Endothelial cell of hepatic sinusoid (primary cell): Measurements from ENCODE around the gene TLR8.
"Not testable (repeated sequence)": the region's sequence is repeated elsewhere in the genome, so short reads cannot be mapped to it uniquely, and the experiment has no call there.

Source experiments
- in situ Hi-C: cut with HindIII; loops from 2 replicates; pipeline ENCODE4 v1.10.0; 2017; ENCODE audit warnings: low sequenced_read_pairs

Gene TLR8

GRCh38 chrX:12896935-12897334 is 9.5 kb upstream of the TLR8 start:
- in situ Hi-C loops, result no loop called here

- in situ Hi-C loops, result no loop called here
Measured at GRCh38 chrX:12898073-12898472, 8.3 kb upstream of the TLR8 start.

- in situ Hi-C loops, result no loop called here
Measured at GRCh38 chrX:12899506-12899905, 6.9 kb upstream of the TLR8 start.

GRCh38 chrX:12901486-12901885 is 4.9 kb upstream of the TLR8 start:
- in situ Hi-C loops, result no loop called here

- in situ Hi-C loops, result no loop called here
Measured at GRCh38 chrX:12903646-12904045, 2.8 kb upstream of the TLR8 start.

GRCh38 chrX:12910423-12911121 is 4.2 kb downstream of the TLR8 start:
- in situ Hi-C loops, result no loop called here

- in situ Hi-C loops, result no loop called here
Measured at GRCh38 chrX:12911122-12911470, 4.7 kb downstream of the TLR8 start.

GRCh38 chrX:12912791-12913482 is 6.5 kb downstream of the TLR8 start:
- in situ Hi-C loops, result no loop called here

- in situ Hi-C loops, result no loop called here
Measured at GRCh38 chrX:12917753-12918152, 11.3 kb downstream of the TLR8 start.

- in situ Hi-C loops, result no loop called here
Measured at GRCh38 chrX:12919051-12919450, 12.6 kb downstream of the TLR8 start.

GRCh38 chrX:12919620-12920019 is 13.2 kb downstream of the TLR8 start:
- in situ Hi-C loops, result loop anchor here (5.0 kb wide), 1 partner anchor 107 kb away; no protein-coding TSS in a partner anchor

- in situ Hi-C loops, result loop anchor here (5.0 kb wide), 1 partner anchor 109 kb away; no protein-coding TSS in a partner anchor
Measured at GRCh38 chrX:12920990-12921389, 14.6 kb downstream of the TLR8 start.

- in situ Hi-C loops, result loop anchor here (5.0 kb wide), 1 partner anchor 110 kb away; no protein-coding TSS in a partner anchor
Measured at GRCh38 chrX:12921886-12922598, 15.6 kb downstream of the TLR8 start.

- in situ Hi-C loops, result loop anchor here (5.0 kb wide), 1 partner anchor 110 kb away; no protein-coding TSS in a partner anchor
Measured at GRCh38 chrX:12922599-12922919, 16.1 kb downstream of the TLR8 start.

- in situ Hi-C loops, result no loop called here
Measured at GRCh38 chrX:12929701-12930100, 23.3 kb downstream of the TLR8 start.

GRCh38 chrX:12930150-12930549 is 23.7 kb downstream of the TLR8 start:
- in situ Hi-C loops, result no loop called here

GRCh38 chrX:12932244-12932643 is 25.8 kb downstream of the TLR8 start:
- in situ Hi-C loops, result no loop called here

GRCh38 chrX:12934850-12935249 is 28.4 kb downstream of the TLR8 start:
- in situ Hi-C loops, result no loop called here

GRCh38 chrX:12936947-12937346 is 30.5 kb downstream of the TLR8 start:
- in situ Hi-C loops, result no loop called here

GRCh38 chrX:12940471-12940870 is 34.1 kb downstream of the TLR8 start:
- in situ Hi-C loops, result not testable (repeated sequence)

- in situ Hi-C loops, result not testable (repeated sequence)
Measured at GRCh38 chrX:12943592-12943991, 37.2 kb downstream of the TLR8 start.

GRCh38 chrX:12944452-12944851 is 38.0 kb downstream of the TLR8 start:
- in situ Hi-C loops, result not testable (repeated sequence)
